Peyer's patch (tissue), 4 donors: ENCODE measurements around the gene ANXA6. TPM values are rescaled to one million over a fixed set of nuclear protein-coding genes. Genes with fewer than 3 reads are reported as not detected.

Source experiments
- DNase-seq, 3 donors: peaks; one replicate each; pipeline ENCODE4 v3.0.0-alpha.2; 2017 to 2019
- H3K27ac ChIP-seq, 4 donors: fragments of 200-600 bp; sonication (generic); one replicate each; pipeline ENCODE4 v1.5.1; 2016 to 2019
- H3K27me3 ChIP-seq, 2 donors: fragments of 200-600 bp; sonication (generic); one replicate each; pipeline ENCODE4 v1.5.1; 2019
- H3K36me3 ChIP-seq, 3 donors: fragments of 200-600 bp; sonication (generic); one replicate each; pipeline ENCODE4 v1.5.1; 2016 to 2019
- H3K4me1 ChIP-seq, 4 donors: fragments of 200-600 bp; sonication (generic); one replicate each; pipeline ENCODE4 v1.5.1; 2016 to 2019
- H3K4me3 ChIP-seq, 4 donors: fragments of 200-600 bp; sonication (generic); 1 replicate in 3 of 4; 2 replicates in 1 of 4; pipeline ENCODE4 v1.5.1; 2016 to 2019; ENCODE audit warnings: mild to moderate bottlenecking in 1 of 4
- H3K9me3 ChIP-seq, 4 donors: fragments of 200-600 bp; sonication (generic); one replicate each; pipeline ENCODE4 v1.5.1; 2016 to 2019; ENCODE audit warnings: mild to moderate bottlenecking in 1 of 4
- POLR2A ChIP-seq, 2 donors: fragments of 450-650 bp; IDR thresholded peaks; one replicate each; pipeline ENCODE4 v1.5.1; 2017; ENCODE audit warnings: antibody characterized with exemption in 2 of 2, mild to moderate bottlenecking in 2 of 2, moderate library complexity in 2 of 2
- total RNA-seq, 4 donors: library from RNA; depleted of rRNA; stranded (reverse); fragments of >200 nt; gene quantifications; one replicate each; pipeline ENCODE4 v1.1.0, GENCODE V29; 2016
- TF ChIP-seq, protein P1 (sequence below), 6 experiments: fragments of 450-650 bp in 4 of 6; fragments of 200-600 bp in 2 of 6; sonication (generic) in 1 of 6; IDR thresholded peaks; one replicate each; pipeline ENCODE4 v1.5.1; 2017 to 2019; ENCODE audit warnings: antibody characterized with exemption in 6 of 6, mild to moderate bottlenecking in 3 of 6, moderate library complexity in 1 of 6

Gene ANXA6
- total RNA-seq, 4 donors from 2014 or later: 11.2 to 228 (median 30.1) TPM

GRCh38 chr5:151093476-151093889, 64.1 kb downstream of the ANXA6 start:
- H3K36me3 ChIP-seq: no peaks in the 10 kb centered on the region
- DNase-seq: peak in 1 of 3 donors; percentile 75
- TF ChIP-seq, protein P1, sequence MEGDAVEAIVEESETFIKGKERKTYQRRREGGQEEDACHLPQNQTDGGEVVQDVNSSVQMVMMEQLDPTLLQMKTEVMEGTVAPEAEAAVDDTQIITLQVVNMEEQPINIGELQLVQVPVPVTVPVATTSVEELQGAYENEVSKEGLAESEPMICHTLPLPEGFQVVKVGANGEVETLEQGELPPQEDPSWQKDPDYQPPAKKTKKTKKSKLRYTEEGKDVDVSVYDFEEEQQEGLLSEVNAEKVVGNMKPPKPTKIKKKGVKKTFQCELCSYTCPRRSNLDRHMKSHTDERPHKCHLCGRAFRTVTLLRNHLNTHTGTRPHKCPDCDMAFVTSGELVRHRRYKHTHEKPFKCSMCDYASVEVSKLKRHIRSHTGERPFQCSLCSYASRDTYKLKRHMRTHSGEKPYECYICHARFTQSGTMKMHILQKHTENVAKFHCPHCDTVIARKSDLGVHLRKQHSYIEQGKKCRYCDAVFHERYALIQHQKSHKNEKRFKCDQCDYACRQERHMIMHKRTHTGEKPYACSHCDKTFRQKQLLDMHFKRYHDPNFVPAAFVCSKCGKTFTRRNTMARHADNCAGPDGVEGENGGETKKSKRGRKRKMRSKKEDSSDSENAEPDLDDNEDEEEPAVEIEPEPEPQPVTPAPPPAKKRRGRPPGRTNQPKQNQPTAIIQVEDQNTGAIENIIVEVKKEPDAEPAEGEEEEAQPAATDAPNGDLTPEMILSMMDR (IDR thresholded peaks at IDR 0.05): peak in 1 of 6 experiments; percentile 18
- no peak for TF ChIP-seq POLR2A (IDR thresholded peaks at IDR 0.05)
- H3K27ac ChIP-seq: peak overlapping the region; percentile 61 to 98 (median 88)
- no peaks in the 10 kb centered on the region for H3K9me3 ChIP-seq
- H3K4me1 ChIP-seq: peaks cover 14 to 57% (median 33%) of the 10 kb centered on the region in 4 donors
- H3K27me3 ChIP-seq: no peaks in the 10 kb centered on the region
- peak overlapping the region in 1 of 4 donors; percentile 27 for H3K4me3 ChIP-seq

DNA sequence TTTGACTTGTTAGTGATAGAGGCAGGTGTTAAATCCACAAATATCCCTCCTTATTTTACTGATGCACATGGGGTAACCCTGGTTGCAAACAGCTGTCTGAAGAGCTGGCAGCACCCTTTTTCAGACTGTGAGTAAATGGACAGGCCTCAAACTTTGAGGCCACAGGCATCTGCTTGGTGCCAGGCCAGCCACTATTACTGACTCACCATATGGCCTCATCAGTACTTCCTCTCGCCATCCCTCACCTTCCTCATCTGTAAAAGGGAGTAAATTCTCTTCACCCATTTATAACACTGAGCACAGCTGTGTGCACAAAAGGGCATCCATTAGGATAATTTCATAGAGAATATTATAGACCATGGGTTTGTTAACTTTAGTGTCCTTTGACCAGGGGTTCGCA, 64.8 kb downstream of the ANXA6 start:
- TF ChIP-seq, protein P1 (IDR thresholded peaks at IDR 0.05): no peak
- peak in 1 of 2 donors; percentile 27 for TF ChIP-seq POLR2A (IDR thresholded peaks at IDR 0.05)
- no peak overlapping the region for H3K4me3 ChIP-seq
- H3K27ac ChIP-seq: peak overlapping the region in 3 of 4 donors; percentile 85 to 98 (median 90)
- H3K4me1 ChIP-seq: peaks cover 12 to 50% (median 29%) of the 10 kb centered on the region in 4 donors
- H3K27me3 ChIP-seq: no peaks in the 10 kb centered on the region
- peak in 2 of 3 donors; percentile 51 to 70 for DNase-seq
- H3K9me3 ChIP-seq: no peaks in the 10 kb centered on the region
- no peaks in the 10 kb centered on the region for H3K36me3 ChIP-seq

- no peak overlapping the region for H3K27ac ChIP-seq
Measured at GRCh38 chr5:151089726-151090125, 67.9 kb downstream of the ANXA6 start.

GRCh38 chr5:151088986-151089385, 68.6 kb downstream of the ANXA6 start:
- Histone ChIP-seq H3K4me1 (peaks cover 17 to 47% (median 33%) of the 10 kb centered on the region in 4 donors), H3K27ac (no peak overlapping the region), H3K27me3 (no peaks in the 10 kb centered on the region), H3K36me3 (no peaks in the 10 kb centered on the region), H3K9me3 (no peaks in the 10 kb centered on the region), H3K4me3 (no peak overlapping the region)
- TF ChIP-seq POLR2A (IDR thresholded peaks at IDR 0.05): no peak
- TF ChIP-seq, protein P1 (IDR thresholded peaks at IDR 0.05): no peak
- peak in 1 of 3 donors; percentile 13 for DNase-seq

More at GRCh38 chr5:151089726-151090125, 67.9 kb downstream of the ANXA6 start:
- Histone ChIP-seq H3K27me3 (no peaks in the 10 kb centered on the region), H3K4me3 (no peak overlapping the region), H3K9me3 (no peaks in the 10 kb centered on the region), H3K36me3 (no peaks in the 10 kb centered on the region), H3K4me1 (peaks cover 22 to 48% (median 39%) of the 10 kb centered on the region in 4 donors)
- no peak for DNase-seq
- TF ChIP-seq, protein P1 (IDR thresholded peaks at IDR 0.05): no peak
- no peak for TF ChIP-seq POLR2A (IDR thresholded peaks at IDR 0.05)

GRCh38 chr5:151087486-151087885, 70.1 kb downstream of the ANXA6 start:
- peaks cover 13 to 47% (median 30%) of the 10 kb centered on the region in 4 donors for H3K4me1 ChIP-seq
- H3K27ac ChIP-seq: peak overlapping the region in 3 of 4 donors; percentile 67 to 84 (median 77)
- DNase-seq: no peak
- H3K9me3 ChIP-seq: no peaks in the 10 kb centered on the region
- no peak overlapping the region for H3K4me3 ChIP-seq
- no peaks in the 10 kb centered on the region for H3K27me3 ChIP-seq
- H3K36me3 ChIP-seq: no peaks in the 10 kb centered on the region
- TF ChIP-seq POLR2A (IDR thresholded peaks at IDR 0.05): no peak
- TF ChIP-seq, protein P1 (IDR thresholded peaks at IDR 0.05): no peak
